ENCODE measurements around the gene KDM3B. TPM values are rescaled to one million over a fixed set of nuclear protein-coding genes. Genes with fewer than 3 reads are reported as not detected.

The KDM3B gene
- total RNA-seq, 1 donor from 2014 or later, result 36.3 TPM

DNA sequence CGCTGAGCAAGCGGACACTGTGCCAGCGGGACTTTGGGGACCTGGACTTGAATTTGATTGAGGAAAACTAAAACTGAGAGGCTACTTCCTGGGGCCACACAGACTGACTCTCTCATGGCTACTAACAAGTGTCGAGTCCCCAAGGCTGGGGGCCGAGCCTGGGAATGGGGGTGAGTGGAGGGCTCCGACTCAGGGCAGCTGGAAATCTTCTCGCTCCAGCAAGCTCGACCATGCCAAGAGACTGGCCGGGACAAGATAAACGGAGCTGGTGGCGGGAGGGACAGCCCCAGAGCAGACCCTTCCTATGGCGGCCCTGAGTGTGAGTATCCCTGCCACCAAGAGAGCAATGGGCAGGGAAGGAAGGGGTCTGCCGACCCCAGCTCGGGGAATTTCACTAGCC, 5.6 kb upstream of the KDM3B start:
- DNase-seq (ENCODE audit: missing footprints), result no peak
- ATAC-seq, result no peak
- intact Hi-C loops (cut with DNase I), result no loop called here

DNA sequence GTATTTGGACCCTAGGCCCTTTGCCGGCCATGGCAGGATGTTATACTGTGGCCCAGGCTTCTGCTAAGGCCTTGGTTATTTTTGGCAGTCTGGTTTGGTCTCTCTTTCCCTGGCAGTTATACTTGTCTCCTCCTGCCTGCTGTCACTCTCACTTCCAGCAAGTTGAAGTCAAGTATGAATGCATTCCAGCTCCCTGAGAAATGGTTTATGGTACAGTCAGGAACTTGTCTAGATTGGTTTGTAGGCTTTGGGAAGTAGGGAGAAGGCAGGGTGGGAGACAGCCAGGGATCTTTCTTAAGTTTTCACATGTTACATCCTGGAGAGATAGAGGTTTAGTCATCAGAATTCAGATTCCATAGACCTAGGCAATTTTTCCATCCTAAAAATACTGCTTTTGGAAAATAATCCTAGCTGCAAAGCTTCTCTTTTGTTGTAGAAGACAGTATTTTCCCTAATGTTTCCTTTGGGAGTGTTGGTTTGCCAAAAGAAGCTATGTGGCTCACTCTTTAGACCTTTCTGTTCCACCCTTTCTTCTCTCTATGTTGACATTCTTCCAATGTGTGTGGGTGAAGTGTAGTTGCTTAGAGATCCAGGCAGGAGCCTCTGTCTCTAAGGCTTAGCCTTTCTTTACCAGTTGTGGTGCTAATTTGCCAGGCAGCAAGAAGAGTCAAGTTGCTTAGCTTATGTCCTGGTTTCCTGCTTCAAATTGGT, 2.5 kb upstream of the KDM3B start:
- peak; percentile 40 for ATAC-seq
- intact Hi-C loops (cut with DNase I), result no loop called here

DNA sequence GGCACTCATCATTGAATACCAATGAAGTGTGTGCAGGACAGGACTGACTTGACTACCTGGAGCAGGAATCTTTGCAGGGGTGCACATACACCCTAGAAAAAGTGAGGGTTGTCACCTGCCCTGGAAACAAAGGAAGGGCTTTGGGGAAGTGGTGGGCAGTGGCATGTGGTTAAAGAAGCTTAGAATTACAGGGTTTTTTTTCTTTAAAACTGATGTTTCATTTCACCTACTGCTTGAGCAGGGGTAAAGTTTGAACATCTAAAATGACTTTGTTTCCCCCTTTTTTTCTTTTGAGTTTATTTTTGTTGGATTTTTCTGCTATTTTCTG, 2.0 kb upstream of the KDM3B start:
- ATAC-seq (no peak), DNase-seq (ENCODE audit: missing footprints) (no peak)
- intact Hi-C loops (cut with DNase I), result no loop called here

More for the DNA sequence above, 2.5 kb upstream of the KDM3B start:
- no peak for DNase-seq (ENCODE audit: missing footprints)

DNA sequence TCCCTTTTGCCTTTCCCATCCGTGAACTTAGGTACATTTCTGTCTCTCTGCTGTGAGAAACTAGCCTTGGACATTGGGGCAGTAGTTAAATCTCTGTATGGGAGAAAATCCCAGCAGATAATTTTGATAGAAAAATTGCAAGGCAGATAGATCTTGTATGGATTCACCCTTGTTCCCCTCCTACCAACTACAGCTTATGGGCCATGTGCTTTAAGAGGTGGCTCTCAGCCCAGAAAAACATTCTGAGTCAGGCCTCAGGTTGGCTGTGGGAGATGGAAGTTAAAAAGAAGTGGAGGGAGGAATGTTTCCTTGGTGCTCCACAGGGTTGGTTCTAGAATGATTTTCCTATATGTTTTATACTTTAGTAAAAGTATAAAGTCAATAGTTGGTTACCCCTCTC, 1.4 kb upstream of the KDM3B start:
- intact Hi-C loops (cut with DNase I), result no loop called here
- DNase-seq (ENCODE audit: missing footprints) (no peak), ATAC-seq (no peak)

DNA sequence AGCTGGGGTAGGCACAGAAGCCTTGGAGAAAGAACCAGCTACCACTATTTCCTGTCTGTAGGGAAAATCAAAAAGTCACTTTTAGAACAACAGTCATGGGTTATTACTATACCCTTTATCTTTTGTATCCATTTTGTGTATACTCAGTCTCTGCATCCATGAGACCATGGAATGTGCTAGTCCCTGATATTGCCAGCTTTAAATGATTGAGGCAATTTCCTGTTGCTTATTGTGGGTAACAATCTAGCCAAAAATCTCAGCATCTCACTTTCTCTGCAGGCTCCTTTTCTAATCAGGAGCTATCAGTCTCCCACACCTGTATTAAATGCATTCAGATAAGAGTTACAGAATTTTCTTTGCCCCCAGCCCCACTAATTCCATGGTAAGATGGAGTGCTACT, 968 bp upstream of the KDM3B start:
- intact Hi-C loops (cut with DNase I), result no loop called here
- ATAC-seq, result no peak

DNA sequence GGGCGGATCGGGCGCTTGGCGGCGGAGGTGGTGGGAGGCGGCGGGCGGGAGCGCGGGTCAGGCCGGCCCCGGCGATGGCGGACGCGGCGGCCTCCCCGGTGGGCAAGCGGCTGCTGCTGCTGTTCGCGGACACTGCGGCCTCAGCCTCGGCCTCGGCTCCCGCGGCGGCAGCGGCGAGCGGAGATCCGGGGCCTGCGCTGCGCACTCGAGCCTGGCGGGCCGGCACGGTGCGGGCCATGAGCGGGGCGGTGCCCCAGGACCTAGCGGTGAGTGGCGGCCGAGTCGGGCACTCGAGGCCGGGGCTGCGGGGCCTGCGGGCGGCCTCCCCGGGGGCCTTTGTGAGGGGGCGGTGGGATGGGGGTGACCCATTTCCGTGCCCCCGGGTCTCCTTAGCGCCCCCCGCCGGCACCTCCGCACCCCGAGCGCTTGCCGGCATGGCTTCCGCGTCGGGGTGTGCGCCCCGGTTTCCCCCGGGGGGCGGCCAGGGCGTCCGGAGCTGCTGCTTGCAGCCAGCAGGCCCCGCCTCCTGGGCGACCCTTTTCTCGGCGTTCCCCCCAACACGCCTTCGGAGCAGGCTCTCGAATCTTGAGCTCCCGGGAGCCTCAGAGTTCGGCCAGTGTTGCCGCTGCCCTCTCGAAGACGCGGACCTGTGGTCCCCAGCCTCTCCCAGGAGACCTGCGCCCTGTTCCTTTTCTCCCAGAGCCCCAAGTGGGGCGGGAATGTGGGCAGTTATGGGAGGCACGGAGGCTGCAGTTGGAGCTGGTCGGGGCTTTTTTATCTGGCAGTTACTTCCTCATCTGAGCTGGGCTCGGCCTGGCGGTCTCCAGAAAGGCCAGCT, 456 bp downstream of the KDM3B start:
- ATAC-seq (peak; percentile 55), DNase-seq (ENCODE audit: missing footprints) (peak; percentile 80)
- intact Hi-C loops (cut with DNase I), result loop anchor here (2.0 kb wide), 1 partner anchor 14 kb away; the partner anchor contains the start of gene FAM53C

More for the DNA sequence above, 968 bp upstream of the KDM3B start:
- no peak for DNase-seq (ENCODE audit: missing footprints)

DNA sequence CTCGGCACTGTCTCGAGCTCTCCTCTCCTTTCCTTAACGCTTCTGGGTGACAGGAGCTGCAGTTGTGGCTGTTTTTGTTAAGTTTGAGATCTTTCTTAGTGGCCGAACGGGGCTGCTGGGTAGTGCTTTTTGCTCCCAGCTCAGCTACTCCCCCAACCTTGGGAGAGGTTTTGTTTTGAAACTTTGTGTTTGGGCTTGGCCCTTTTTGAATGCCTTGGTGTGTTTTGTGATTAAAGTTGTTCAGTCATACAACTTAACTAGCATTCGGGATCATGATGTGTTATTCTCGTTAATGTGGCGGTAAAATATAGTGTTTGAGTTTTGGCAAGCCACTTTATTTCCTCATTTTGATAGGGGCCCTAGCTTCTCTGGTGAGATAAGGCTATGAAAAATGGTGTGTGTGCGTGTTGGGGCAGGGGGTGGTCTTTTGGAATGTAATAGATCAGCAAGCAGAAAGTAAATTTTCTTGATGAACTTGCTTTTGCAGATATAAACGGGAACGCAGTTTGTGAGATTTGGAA, 1.1 kb downstream of the KDM3B start:
- ATAC-seq (peak; percentile 3), DNase-seq (ENCODE audit: missing footprints) (no peak)
- intact Hi-C loops (cut with DNase I), result loop anchor here (2.0 kb wide), 1 partner anchor 15 kb away; the partner anchor contains the start of gene FAM53C

DNA sequence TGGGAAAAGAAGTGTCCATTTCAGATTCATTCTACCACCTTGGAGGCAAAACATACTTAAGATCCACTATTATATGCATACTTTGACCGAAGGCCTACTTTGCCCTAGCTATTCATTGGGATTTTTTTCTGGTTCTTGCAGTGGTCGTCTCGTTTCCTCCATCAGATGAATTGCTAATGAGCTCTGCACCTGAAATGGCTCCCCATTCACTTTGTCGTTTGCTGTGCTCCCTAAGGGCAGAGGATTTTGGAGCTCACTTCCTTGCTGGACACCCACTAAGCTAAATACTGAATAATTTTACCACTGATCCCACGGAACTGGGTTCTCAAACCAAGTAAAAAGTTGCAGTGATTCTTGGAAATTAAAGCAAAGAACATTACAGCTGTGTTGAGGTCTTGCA, 1.9 kb downstream of the KDM3B start:
- no peak for ATAC-seq
- intact Hi-C loops (cut with DNase I), result no loop called here
- no peak for DNase-seq (ENCODE audit: missing footprints)

DNA sequence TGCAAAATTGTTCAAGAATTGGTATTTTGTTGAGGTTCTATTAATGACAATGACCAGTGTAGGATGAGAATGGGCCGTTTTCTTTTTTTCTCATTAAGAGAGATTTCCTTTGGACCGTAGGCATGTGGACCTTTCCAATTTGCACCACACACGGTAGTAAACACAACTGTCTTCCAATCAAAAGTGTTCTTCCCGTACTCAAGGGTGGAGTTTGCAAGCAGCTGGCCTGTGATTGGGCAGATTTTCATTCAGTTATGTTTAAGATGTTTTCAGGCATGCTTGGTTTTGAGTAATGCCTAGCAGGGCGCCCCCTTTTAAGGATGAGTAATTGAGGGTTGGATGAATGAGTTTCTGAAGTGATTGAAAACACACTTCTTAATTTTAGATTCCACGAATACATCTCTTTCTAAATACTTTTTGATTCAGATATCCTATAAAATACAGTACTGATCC, 2.5 kb downstream of the KDM3B start:
- intact Hi-C loops (cut with DNase I), result no loop called here
- ATAC-seq (no peak), DNase-seq (ENCODE audit: missing footprints) (no peak)

DNA sequence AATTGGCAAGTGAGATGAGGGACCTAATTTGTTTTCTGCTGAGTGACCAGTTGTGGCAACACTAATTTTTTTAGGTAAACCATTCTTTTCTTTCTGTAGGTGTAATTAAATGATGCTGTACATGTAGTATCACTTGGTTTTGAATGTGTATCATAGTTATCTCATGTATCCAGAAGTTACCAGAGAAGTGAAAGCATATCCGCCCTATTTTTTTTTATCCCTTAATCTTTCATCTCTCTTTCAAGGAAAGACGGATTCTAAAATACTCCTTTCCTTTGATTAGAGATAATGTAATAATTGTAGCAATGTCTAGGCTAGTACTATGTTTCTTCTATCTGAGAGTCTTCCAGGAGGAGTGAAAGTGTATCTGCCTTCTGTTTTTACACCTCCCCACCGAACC, 7.1 kb downstream of the KDM3B start:
- intact Hi-C loops (cut with DNase I), result no loop called here
- DNase-seq (ENCODE audit: missing footprints) (no peak), ATAC-seq (no peak)

DNA sequence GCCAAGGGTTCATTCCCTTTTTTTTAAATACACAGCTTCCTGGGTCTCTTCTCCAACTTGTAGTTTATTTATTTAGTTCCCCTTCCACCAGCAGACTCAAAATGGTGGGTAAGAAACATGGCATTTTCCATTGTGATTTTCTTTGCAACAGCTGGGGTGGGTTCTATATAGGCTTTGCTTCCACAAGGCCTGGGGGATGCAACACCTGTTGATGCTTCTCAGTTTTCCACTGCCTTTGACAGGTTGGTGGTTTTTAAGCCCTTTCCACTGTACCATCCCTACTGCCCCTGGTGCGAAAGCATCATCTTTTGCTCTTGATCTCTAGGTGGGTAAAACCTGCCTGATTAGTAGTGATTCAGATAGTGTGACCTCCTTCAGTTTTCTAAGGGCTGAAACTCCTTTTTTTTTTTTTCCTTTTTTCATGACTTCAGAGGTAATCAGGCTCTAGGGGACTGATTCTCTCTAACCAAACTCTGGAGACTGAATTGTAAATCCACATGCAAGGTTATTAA, 8.5 kb downstream of the KDM3B start:
- no peak for DNase-seq (ENCODE audit: missing footprints)
- no peak for ATAC-seq
- intact Hi-C loops (cut with DNase I), result no loop called here

DNA sequence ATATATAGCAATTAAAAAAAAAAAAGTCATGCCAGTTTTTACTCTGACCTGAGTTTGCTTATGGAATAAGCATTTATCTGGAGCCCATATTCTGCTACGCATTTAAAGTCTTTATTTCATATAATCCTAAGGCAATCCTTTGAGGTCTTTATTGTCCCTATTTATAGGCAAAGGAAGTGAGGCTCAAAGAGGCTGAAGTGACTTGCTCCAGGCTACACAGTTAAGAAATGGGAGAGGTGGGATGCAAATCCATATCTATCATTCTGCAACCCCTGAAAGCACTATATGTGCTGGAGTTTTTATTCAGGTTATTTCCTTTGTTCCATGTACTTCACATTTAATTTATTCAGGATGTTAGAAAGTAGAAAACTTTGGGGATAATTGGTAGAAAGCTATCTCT, 12.1 kb downstream of the KDM3B start:
- intact Hi-C loops (cut with DNase I), result no loop called here
- DNase-seq (ENCODE audit: missing footprints) (no peak), ATAC-seq (no peak)

DNA sequence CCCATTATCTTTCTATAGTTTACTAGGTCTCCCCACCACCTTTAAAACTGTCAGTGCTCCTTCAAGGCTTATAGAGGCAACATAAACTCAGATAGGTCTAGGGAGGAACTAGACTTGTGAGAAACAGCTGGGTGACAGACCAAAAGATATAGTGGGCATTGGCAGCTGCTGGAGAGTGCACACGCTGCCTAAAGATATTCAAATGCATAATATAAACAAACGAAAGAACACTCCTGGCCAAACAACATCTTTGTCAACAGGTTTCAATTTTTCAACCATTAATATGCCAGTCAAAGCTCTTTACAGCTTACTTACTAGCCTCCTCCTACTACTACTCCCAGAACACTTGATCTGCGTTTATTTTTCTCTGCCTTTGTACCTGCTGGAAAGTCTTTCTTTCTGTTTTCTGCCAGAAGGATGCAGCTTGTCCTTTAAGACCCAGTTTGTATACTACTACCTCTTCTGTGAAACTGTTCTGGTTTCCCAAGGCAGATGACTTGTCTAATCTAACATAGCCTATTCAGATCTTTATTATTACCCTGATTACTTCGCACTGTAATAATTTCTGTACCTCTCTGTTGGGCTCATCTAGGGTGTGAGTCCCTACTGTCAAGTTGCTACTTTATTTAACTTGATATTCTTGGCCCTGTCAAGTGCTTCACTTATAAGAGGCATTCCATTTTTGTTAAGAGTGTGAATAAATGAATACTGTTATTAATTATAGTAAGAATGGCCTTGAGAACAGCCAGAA, 14.3 kb downstream of the KDM3B start:
- intact Hi-C loops (cut with DNase I), result no loop called here
- DNase-seq (ENCODE audit: missing footprints) (no peak), ATAC-seq (no peak)

DNA sequence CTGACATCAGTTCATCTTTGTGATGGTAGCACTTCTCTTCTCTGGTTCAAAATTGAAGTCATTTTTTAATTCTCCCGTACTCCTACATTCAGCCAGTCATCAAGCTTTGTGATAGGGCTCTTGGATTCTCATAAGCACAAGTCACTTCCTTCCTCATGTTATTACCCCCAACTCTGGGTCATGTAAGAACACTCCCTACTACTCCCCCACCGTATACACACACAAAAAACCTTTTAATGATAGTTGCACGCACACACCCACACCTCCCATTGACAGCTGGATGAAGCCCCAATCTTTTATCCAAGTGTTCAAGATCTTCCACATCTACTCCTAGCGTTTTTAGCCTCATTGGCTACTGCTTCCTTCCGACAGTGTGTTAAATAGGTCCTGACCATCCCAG, 16.8 kb downstream of the KDM3B start:
- no peak for ATAC-seq
- DNase-seq (ENCODE audit: missing footprints), result no peak
- intact Hi-C loops (cut with DNase I), result no loop called here

DNA sequence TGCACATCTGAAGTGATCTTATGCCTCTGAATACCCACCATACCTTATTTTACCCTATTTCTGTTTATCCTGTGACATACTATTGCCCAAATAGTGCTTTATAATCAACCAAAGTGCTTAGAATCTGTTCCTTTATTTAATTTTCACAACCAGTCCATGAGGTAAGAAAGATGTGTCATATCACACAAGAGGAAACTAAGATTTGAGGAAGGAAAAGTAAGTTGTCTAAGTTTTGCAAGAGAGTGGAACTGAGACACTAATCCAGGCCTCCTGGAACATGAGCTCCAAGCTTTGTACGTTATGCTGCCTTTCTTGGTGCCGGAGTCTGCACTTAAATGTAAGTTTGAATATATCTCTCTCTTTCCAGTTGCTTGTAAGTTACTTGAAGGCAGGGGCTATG, 17.2 kb downstream of the KDM3B start:
- intact Hi-C loops (cut with DNase I), result no loop called here
- peak; percentile 59 for ATAC-seq

DNA sequence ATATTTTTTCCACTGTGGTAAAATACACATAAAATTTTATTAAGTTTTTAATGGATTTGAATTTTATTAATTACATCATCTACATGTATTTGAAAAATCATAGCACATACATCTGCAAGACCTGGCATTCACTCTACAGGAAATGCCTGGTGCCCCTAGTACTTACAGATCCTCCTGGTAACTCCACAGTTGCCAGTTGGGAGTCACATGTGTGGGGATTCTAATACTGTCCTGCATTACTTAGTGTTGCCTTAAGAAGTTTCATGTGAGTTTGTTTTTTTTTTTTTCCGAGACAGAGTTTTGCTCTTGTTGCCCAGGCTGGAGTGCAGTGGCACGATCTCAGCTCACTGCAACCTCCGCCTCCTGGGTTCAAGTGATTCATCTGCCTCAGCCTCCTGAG, 18.1 kb downstream of the KDM3B start:
- DNase-seq (ENCODE audit: missing footprints), result no peak
- ATAC-seq, result no peak
- intact Hi-C loops (cut with DNase I), result no loop called here

More for the DNA sequence above, 17.2 kb downstream of the KDM3B start:
- no peak for DNase-seq (ENCODE audit: missing footprints)

DNA sequence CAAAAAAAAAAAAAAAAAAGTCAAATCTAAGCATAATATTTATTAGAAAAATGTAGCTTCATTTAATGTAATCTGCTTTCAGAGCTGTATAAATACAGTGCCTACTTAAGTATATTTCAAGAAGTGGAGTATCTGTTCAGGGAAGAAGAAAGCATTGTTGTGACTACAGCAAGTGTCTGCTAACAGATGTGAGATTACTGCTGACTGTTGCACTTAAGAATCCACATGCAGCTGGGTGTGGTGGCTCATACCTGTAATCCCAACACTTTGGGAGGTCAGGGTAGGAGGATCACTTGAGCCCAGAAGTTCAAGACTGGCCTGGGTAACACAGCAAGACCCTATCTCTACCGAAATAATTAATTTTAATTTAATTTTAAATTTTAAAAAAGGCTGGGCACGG, 19.0 kb downstream of the KDM3B start:
- ATAC-seq (no peak), DNase-seq (ENCODE audit: missing footprints) (no peak)
- intact Hi-C loops (cut with DNase I), result no loop called here

DNA sequence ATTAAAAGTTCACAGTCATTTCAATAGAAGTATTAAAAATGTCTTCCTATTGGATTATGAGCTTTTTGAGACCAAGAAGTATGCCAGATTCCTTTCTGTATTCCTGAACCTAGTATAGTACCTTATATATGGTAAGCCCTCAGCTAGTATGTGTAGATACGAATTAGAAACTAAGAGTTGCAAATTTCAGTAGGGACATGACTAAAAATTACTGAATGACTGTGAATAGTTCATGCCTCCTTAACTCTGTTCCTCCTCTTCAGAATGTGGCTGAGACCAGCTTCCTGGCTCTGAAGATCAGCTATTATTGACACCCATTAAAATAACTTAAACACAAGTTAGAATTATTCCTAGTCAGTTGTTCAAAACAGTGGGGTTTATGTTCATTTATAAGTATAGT, 19.7 kb downstream of the KDM3B start:
- intact Hi-C loops (cut with DNase I), result no loop called here
- no peak for DNase-seq (ENCODE audit: missing footprints)
- ATAC-seq, result no peak

DNA sequence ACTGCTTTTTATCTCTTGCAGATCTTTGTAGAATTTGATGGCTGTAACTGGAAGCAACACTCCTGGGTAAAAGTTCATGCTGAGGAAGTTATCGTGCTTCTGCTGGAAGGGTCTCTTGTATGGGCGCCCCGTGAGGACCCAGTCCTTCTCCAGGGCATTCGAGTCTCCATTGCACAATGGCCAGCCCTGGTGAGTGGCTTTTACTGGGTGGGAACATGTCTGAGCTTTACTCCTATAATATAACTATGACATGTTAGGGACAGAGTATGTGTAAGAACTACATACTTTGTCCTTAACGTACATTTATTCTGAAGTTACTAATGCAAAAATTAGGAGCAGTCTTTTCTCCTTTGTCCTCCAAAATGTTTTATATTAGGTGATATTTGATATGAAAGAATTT, 20.2 kb downstream of the KDM3B start:
- ATAC-seq, result no peak
- intact Hi-C loops (cut with DNase I), result no loop called here
- DNase-seq (ENCODE audit: missing footprints), result no peak

Measured in Right ventricle myocardium inferior (tissue), 1 donor.